ENCODE results near the gene SPEF2.

DNA sequence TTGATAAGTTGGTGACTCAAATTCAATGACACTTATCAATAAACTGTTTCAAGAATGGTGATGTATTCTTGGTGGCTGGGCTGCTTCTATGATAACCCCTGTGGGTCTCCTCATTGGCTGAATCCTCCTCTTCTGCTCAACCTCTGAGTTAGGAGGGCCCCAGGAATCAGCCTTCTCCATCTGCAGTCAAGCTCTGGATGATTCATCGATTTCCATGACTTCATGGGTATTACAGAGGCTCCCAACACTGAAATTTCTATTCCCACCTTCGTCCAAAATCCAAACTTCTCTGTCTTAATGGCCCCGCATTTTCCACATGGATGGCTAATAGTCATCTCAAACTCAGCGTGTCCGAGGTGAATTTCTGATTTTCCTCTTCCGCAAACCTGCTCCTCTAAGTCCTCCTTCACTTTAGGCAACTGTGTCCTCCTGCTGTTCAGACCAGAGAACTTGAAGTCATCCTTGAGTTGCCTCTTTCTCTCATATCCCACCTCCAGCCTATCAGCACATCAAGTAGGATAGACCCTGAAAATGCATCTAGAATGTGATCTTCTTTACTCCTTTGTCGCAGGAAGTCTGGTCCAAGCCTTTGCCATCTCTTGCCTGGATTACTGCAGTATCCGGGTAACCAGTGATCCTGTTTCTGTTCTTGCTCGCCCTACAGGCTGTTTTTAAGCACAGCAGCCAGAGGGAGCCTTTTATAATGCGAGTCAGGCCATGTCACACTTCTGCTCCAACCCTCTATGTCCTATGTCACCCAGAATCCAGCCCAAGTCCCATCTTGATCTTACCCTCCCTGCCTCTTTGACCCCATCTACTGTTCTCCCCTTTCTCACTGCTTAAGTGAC lies 197.7 kb downstream of the SPEF2 start:
- TF ChIP-seq, protein P1, sequence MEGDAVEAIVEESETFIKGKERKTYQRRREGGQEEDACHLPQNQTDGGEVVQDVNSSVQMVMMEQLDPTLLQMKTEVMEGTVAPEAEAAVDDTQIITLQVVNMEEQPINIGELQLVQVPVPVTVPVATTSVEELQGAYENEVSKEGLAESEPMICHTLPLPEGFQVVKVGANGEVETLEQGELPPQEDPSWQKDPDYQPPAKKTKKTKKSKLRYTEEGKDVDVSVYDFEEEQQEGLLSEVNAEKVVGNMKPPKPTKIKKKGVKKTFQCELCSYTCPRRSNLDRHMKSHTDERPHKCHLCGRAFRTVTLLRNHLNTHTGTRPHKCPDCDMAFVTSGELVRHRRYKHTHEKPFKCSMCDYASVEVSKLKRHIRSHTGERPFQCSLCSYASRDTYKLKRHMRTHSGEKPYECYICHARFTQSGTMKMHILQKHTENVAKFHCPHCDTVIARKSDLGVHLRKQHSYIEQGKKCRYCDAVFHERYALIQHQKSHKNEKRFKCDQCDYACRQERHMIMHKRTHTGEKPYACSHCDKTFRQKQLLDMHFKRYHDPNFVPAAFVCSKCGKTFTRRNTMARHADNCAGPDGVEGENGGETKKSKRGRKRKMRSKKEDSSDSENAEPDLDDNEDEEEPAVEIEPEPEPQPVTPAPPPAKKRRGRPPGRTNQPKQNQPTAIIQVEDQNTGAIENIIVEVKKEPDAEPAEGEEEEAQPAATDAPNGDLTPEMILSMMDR (IDR thresholded peaks at IDR 0.05): no peak
- no peak for TF ChIP-seq POLR2A (IDR thresholded peaks at IDR 0.05)
